ENCODE measurements around the gene COL16A1.

DNA sequence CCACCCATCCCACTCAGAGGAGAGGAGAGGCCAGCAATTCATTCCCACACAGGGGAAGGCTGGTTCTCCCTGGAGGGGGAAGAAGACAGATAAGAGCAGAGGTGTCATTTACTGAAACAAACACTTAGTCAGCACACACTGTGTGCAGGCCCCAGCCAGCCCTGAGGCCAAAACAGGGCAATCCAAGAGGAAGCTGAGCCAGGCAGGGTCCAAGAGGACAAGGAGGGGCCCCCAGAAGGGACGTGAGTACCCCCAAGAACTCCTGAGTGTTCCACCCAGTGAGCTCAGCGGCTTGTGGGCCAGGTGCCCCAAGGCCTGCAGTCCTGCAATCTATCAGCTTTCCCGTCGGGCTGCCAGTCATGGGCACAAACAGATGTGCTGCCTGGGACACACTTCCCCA lies 44.5 kb upstream of the COL16A1 start:
- TF ChIP-seq, protein P1, sequence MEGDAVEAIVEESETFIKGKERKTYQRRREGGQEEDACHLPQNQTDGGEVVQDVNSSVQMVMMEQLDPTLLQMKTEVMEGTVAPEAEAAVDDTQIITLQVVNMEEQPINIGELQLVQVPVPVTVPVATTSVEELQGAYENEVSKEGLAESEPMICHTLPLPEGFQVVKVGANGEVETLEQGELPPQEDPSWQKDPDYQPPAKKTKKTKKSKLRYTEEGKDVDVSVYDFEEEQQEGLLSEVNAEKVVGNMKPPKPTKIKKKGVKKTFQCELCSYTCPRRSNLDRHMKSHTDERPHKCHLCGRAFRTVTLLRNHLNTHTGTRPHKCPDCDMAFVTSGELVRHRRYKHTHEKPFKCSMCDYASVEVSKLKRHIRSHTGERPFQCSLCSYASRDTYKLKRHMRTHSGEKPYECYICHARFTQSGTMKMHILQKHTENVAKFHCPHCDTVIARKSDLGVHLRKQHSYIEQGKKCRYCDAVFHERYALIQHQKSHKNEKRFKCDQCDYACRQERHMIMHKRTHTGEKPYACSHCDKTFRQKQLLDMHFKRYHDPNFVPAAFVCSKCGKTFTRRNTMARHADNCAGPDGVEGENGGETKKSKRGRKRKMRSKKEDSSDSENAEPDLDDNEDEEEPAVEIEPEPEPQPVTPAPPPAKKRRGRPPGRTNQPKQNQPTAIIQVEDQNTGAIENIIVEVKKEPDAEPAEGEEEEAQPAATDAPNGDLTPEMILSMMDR (conservative IDR thresholded peaks at IDR 0.05; ENCODE audit: low read length), result no peak
- TF ChIP-seq EZH2phosphoT487 (IDR thresholded peaks at IDR 0.05; ENCODE audit: borderline replicate concordance), result no peak

Data from Loucy (cell line).